Measurements from ENCODE around the gene MORC2. TPM values are rescaled to one million over a fixed set of nuclear protein-coding genes. Genes with fewer than 3 reads are reported as not detected.

The MORC2 gene
- total and polyA plus RNA-seq, 9 of the 15 experiments (the other 6 are each of a cell fraction or from before 2014, with no cell fraction given): 3.3 to 34.7 (median 16.7) TPM

GRCh38 chr22:30903876-30904460, 64.6 kb downstream of the MORC2 start:
- no peak overlapping the region for H3K9ac ChIP-seq (ENCODE audit: insufficient read depth in 1 of 2, low read depth in 2 of 2, low read length in 2 of 2)
- intact Hi-C loops (cut with micrococcal nuclease): no loop called here

More at GRCh38 chr22:30903876-30904460, 64.6 kb downstream of the MORC2 start:
- 88% methylated on average over 5 of the region's 6 CpGs for WGBS (ENCODE audit: insufficient coverage, low coverage, missing lambda C conversion rate)
- Histone ChIP-seq H3K27me3 (ENCODE audit: control insufficient read depth in 2 of 2, insufficient read depth in 2 of 2, low read length in 2 of 2) (no peaks in the 10 kb centered on the region), H3K4me2 (ENCODE audit: insufficient read depth, low read length) (no peak overlapping the region), H3K4me3 (no peak overlapping the region), H3K27ac (ENCODE audit: extremely low read depth, low read depth, low read length) (no peak overlapping the region), H2AFZ (ENCODE audit: low read depth, low read length) (no peak overlapping the region), H4K20me1 (replicated peaks; ENCODE audit: control insufficient read depth, insufficient read depth, low read length) (no peaks in the 10 kb centered on the region), H3K9me1 (ENCODE audit: control insufficient read depth, insufficient read depth, low read length) (no peaks in the 10 kb centered on the region), H3K79me2 (ENCODE audit: control insufficient read depth, insufficient read depth, low read length) (no peaks in the 10 kb centered on the region), H3K4me1 (replicated peaks in 1 of 2; ENCODE audit: control insufficient read depth in 2 of 2, insufficient read depth in 2 of 2, low read length in 2 of 2) (no peaks in the 10 kb centered on the region), H3K36me3 (ENCODE audit: control insufficient read depth, insufficient read depth, low read length) (peaks cover 10% of the 10 kb centered on the region; the same call in 1 of the 3 replicates), H3K9me3 (replicated peaks; ENCODE audit: control insufficient read depth, insufficient read depth, low read depth, low read length) (no peaks in the 10 kb centered on the region)
- DNase-seq (ENCODE audit: extremely low read depth in 1 of 4, low spot score in 3 of 4) (peak in 2 of 4 experiments; percentile 1), FAIRE-seq (no peak), ATAC-seq (no peak)
- ChIA-PET CTCF (ENCODE audit: low intra/inter-chr PET ratio) (no interaction called here), POLR2A (interaction anchor here (0.5 to 0.8 kb wide), 3 partner anchors 10 to 48 kb away, joined by 3 to 4 read pairs (median 3); no protein-coding TSS in a partner anchor)
- BruUV-seq (replicated peaks): no TSS peak
- TF ChIP-seq SMAD4 (CRISPR knock-in tag; conservative IDR thresholded peaks at IDR 0.05) (no peak), ZNF586 (CRISPR knock-in tag; conservative IDR thresholded peaks at IDR 0.05) (no peak), RFX1 (IDR thresholded peaks at IDR 0.05) (no peak), ATF3 (IDR thresholded peaks at IDR 0.05) (no peak), ATF3 (CRISPR knock-in tag; conservative IDR thresholded peaks at IDR 0.05) (no peak), MXD1 (CRISPR knock-in tag; IDR thresholded peaks at IDR 0.05; ENCODE audit: borderline replicate concordance, poor library complexity, severe bottlenecking) (no peak), YBX1 (IDR thresholded peaks at IDR 0.05) (no peak), ZBTB33 (CRISPR knock-in tag; IDR thresholded peaks at IDR 0.05) (no peak), TAF7 (tag; IDR thresholded peaks at IDR 0.05) (no peak), SMARCA5 (IDR thresholded peaks at IDR 0.05) (no peak), ZKSCAN3 (CRISPR knock-in tag; IDR thresholded peaks at IDR 0.05) (no peak)
- in situ Hi-C loops (cut with MboI): no loop called here

Data from K562 (cell line).